CD14-positive monocyte (primary cell): Measurements from ENCODE around the gene RIMBP3B. TPM values are rescaled to one million over a fixed set of nuclear protein-coding genes. Genes with fewer than 3 reads are reported as not detected.
"Not testable (repeated sequence)": the region's sequence is repeated elsewhere in the genome, so short reads cannot be mapped to it uniquely, and the experiment has no call there.

Experiments used
- DNase-seq, 3 donors: peaks; one replicate each; pipeline ENCODE4 v3.0.0-alpha.2; 2011 to 2022
- H2AFZ ChIP-seq: 2 replicates; pipeline ENCODE4 v1.6.0; 2012; ENCODE audit warnings: mild to moderate bottlenecking, low read depth, low read length, inconsistent platforms; ENCODE audit not compliant: insufficient read depth, poor library complexity, severe bottlenecking
- H3K27ac ChIP-seq, 2 donors: 1 replicate in 1 of 2; 2 replicates in 1 of 2; pipeline ENCODE4 v1.5.1; 2012 to 2013; ENCODE audit warnings: low read length in 2 of 2, control low read depth in 1 of 2, inconsistent platforms in 1 of 2, low read depth in 1 of 2, mild to moderate bottlenecking in 1 of 2
- H3K27me3 ChIP-seq, 2 donors: one replicate each; pipeline versions ENCODE4 v1.6.0 to v1.6.1; 2011 to 2013; ENCODE audit warnings: low read length in 2 of 2; ENCODE audit not compliant: control insufficient read depth in 2 of 2, insufficient read depth in 2 of 2
- H3K36me3 ChIP-seq, 2 donors: replicated peaks in 1 of 2; 1 replicate in 1 of 2; 2 replicates in 1 of 2; pipeline versions ENCODE4 v1.5.1 to v1.6.1; 2012 to 2013; ENCODE audit warnings: low read length in 2 of 2, control low read depth in 1 of 2, inconsistent platforms in 1 of 2, mild to moderate bottlenecking in 1 of 2; ENCODE audit not compliant: insufficient read depth in 2 of 2, control insufficient read depth in 1 of 2
- H3K4me1 ChIP-seq, 2 donors: 1 replicate in 1 of 2; 2 replicates in 1 of 2; pipeline versions ENCODE4 v1.5.1 to v1.6.1; 2012 to 2013; ENCODE audit warnings: low read length in 2 of 2, control low read depth in 1 of 2, inconsistent platforms in 1 of 2, mild to moderate bottlenecking in 1 of 2, moderate library complexity in 1 of 2; ENCODE audit not compliant: insufficient read depth in 2 of 2, control insufficient read depth in 1 of 2
- H3K4me2 ChIP-seq: replicated peaks from 2 replicates; pipeline ENCODE3; 2012; ENCODE audit warnings: low read length, moderate library complexity, mild to moderate bottlenecking; ENCODE audit not compliant: poor library complexity, severe bottlenecking; ENCODE audit errors: extremely low read depth
- H3K4me3 ChIP-seq, 3 experiments: fragments of 200-600 bp in 1 of 3; sonication (generic) in 1 of 3; replicated peaks in 1 of 3; 1 replicate in 2 of 3; 2 replicates in 1 of 3; pipeline ENCODE4 v1.5.1; 2011 to 2013; ENCODE audit warnings: low read length in 3 of 3, mild to moderate bottlenecking in 3 of 3, control low read depth in 2 of 3, low read depth in 2 of 3, inconsistent platforms in 1 of 3, moderate library complexity in 1 of 3
- H3K79me2 ChIP-seq: 2 replicates; pipeline ENCODE4 v1.6.0; 2012; ENCODE audit warnings: mild to moderate bottlenecking, control low read depth, inconsistent platforms, low read length, moderate library complexity; ENCODE audit not compliant: insufficient read depth
- H3K9ac ChIP-seq: 2 replicates; pipeline ENCODE4 v1.6.0; 2017; ENCODE audit warnings: low read length, mild to moderate bottlenecking; ENCODE audit not compliant: insufficient read depth, poor library complexity, severe bottlenecking
- H3K9me3 ChIP-seq, 2 donors: replicated peaks in 1 of 2; 1 replicate in 1 of 2; 2 replicates in 1 of 2; pipeline versions ENCODE4 v1.5.1 to v1.6.1; 2012 to 2013; ENCODE audit warnings: low read length in 2 of 2, control low read depth in 1 of 2; ENCODE audit not compliant: control insufficient read depth in 1 of 2, insufficient read depth in 1 of 2
- H4K20me1 ChIP-seq: 2 replicates; pipeline ENCODE4 v1.6.0; 2012; ENCODE audit warnings: mild to moderate bottlenecking, low read length, control low read depth, moderate library complexity; ENCODE audit not compliant: insufficient read depth
- H3K27ac Mint-ChIP-seq, 7 donors: one replicate each; pipeline ENCODE4 v1.8.0; 2020; ENCODE audit warnings: mild to moderate bottlenecking in 7 of 7, mixed read lengths in 7 of 7, moderate library complexity in 6 of 7, inconsistent platforms in 2 of 7
- H3K27me3 Mint-ChIP-seq, 3 donors: one replicate each; pipeline ENCODE4 v1.8.0; 2021 to 2022; ENCODE audit warnings: low read depth in 3 of 3, mild to moderate bottlenecking in 3 of 3, mixed read lengths in 3 of 3, moderate library complexity in 3 of 3, inconsistent platforms in 1 of 3
- H3K36me3 Mint-ChIP-seq, 2 donors: one replicate each; pipeline ENCODE4 v1.8.0; 2020; ENCODE audit warnings: mixed read lengths in 2 of 2, inconsistent platforms in 1 of 2, mild to moderate bottlenecking in 1 of 2
- H3K4me1 Mint-ChIP-seq: one replicate; pipeline ENCODE4 v1.8.0; 2020; ENCODE audit warnings: mild to moderate bottlenecking, mixed read lengths
- H3K4me3 Mint-ChIP-seq, 2 donors: one replicate each; pipeline ENCODE4 v1.8.0; 2020; ENCODE audit warnings: mild to moderate bottlenecking in 2 of 2, mixed read lengths in 2 of 2, moderate library complexity in 1 of 2
- H3K9me3 Mint-ChIP-seq, 7 donors: one replicate each; pipeline ENCODE4 v1.8.0; 2020 to 2022; ENCODE audit warnings: mixed read lengths in 7 of 7, mild to moderate bottlenecking in 6 of 7, moderate library complexity in 6 of 7, inconsistent platforms in 2 of 7
- WGBS: methylation state at CpG from one replicate; pipeline ENCODE4 v1.1.5; 2013; ENCODE audit warnings: missing lambda C conversion rate; ENCODE audit not compliant: insufficient coverage; 5-methylcytosine and 5-hydroxymethylcytosine counted together
- intact Hi-C, 2 donors: fragments of 100-400 bp; cut with micrococcal nuclease; formaldehyde crosslinking; loops; one replicate each; pipeline versions ENCODE4 v1.15.0 to v1.15.1; 2023
- polyA minus RNA-seq: library from RNA; depleted of rRNA, polyadenylated mRNA; stranded (reverse); fragments of >200 nt; gene quantifications from 2 replicates; pipeline ENCODE4 v1.2.3, GENCODE V29; 2012
- polyA plus RNA-seq, 3 donors: library from polyadenylated mRNA; depleted of rRNA in 1 of 3; unstranded in 2 of 3; stranded (reverse) in 1 of 3; fragments of 300-500 nt in 2 of 3; fragments of >200 nt in 1 of 3; fragmentation: Illumina TruSeq in 2 of 3; gene quantifications; 1 replicate in 2 of 3; 2 replicates in 1 of 3; pipeline ENCODE4 v1.2.3, GENCODE V29; 2012 to 2021
- total RNA-seq, 12 experiments: library from RNA in 1 of 12; stranded (reverse) in 1 of 12; fragments of 120-200 nt in 1 of 12; gene quantifications; one replicate each; pipeline ENCODE4 v1.2.4 and lab custom pipeline; 2013 to 2026; ENCODE audit warnings: mixed read lengths in 6 of 12, inconsistent platforms in 1 of 12

RIMBP3B gene
- total RNA-seq (2013): 0.27 TPM
- under 1 TPM in 2 of 3 donors, not detected in 1; 0.09 to 0.17 TPM for polyA plus RNA-seq
- polyA minus RNA-seq: under 0.01 and 0.08 TPM in 2 replicates
- 0 to 0.06 (median 0) reads per million in 11 experiments for total RNA-seq (lab: John Stamatoyannopoulos, UW)

DNA sequence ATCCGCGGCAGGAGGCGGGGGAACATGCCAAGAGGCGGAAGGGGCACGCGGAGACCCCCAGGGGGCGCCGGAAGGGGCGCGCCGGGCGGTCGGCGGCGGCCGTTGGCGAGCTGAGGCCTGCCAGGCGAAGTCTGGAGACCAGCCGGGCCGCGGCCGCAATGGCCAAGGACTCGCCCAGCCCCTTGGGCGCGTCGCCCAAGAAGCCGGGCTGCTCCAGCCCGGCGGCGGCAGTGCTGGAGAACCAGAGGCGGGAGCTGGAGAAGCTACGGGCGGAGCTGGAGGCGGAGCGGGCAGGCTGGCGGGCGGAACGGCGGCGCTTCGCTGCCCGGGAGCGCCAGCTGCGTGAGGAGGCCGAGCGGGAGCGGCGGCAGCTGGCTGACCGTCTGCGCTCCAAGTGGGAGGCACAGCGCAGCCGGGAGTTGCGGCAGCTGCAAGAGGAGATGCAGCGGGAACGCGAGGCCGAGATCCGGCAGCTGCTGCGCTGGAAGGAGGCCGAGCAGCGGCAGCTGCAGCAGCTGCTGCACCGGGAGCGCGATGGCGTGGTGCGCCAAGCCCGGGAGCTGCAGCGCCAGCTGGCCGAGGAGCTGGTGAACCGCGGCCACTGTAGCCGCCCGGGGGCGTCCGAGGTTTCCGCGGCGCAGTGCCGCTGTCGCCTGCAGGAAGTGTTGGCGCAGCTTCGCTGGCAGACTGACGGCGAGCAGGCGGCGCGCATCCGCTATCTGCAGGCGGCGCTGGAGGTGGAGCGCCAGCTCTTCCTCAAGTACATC is at the start of gene RIMBP3B:
TSS of gene RIMBP3B (plus strand) at position 51 of the 767 bp plus-strand sequence. CDS start at position 159, 108 bp downstream.
- H3K9me3 ChIP-seq, H3K36me3 ChIP-seq, H3K27ac Mint-ChIP-seq, H3K4me3 Mint-ChIP-seq, DNase-seq, H3K27me3 Mint-ChIP-seq, H3K4me1 Mint-ChIP-seq, H2AFZ ChIP-seq, H4K20me1 ChIP-seq, H3K27me3 ChIP-seq, intact Hi-C loops, H3K4me2 ChIP-seq, H3K4me1 ChIP-seq, H3K36me3 Mint-ChIP-seq, H3K27ac ChIP-seq, H3K4me3 ChIP-seq, H3K9ac ChIP-seq, H3K79me2 ChIP-seq, H3K9me3 Mint-ChIP-seq: not testable (repeated sequence)
- no CpG with 5 or more reads among the region's 91 CpGs for WGBS

DNA sequence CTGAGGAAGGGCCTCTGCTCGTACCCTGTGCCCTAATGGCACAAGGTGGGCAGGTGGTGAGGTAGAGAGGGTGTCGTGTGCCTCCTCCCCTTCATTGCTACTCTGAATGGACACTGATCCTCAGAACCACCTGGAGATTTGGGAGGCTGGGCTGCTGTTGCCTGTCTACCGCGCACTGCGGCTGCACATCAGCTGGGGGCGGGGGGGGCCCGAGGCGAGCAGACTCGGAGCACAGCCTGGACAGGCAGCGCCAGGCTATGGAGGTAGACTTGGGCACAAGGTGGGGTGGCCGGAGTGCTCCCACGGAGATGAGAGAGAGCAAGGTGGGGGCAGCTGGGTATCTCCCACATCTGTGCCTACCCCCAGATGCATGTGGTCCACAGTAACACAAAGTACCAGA is 26.0 kb upstream of the RIMBP3B start:
- H3K27ac ChIP-seq, H3K4me1 ChIP-seq, DNase-seq, H3K9me3 ChIP-seq, H2AFZ ChIP-seq, H3K36me3 Mint-ChIP-seq, H4K20me1 ChIP-seq, H3K9ac ChIP-seq, intact Hi-C loops, H3K27me3 ChIP-seq, H3K27me3 Mint-ChIP-seq, H3K9me3 Mint-ChIP-seq, H3K4me3 Mint-ChIP-seq, H3K79me2 ChIP-seq, H3K4me1 Mint-ChIP-seq, H3K27ac Mint-ChIP-seq, H3K4me2 ChIP-seq, H3K36me3 ChIP-seq, H3K4me3 ChIP-seq: not testable (repeated sequence)
- WGBS: no CpG with 5 or more reads among the region's 12 CpGs

DNA sequence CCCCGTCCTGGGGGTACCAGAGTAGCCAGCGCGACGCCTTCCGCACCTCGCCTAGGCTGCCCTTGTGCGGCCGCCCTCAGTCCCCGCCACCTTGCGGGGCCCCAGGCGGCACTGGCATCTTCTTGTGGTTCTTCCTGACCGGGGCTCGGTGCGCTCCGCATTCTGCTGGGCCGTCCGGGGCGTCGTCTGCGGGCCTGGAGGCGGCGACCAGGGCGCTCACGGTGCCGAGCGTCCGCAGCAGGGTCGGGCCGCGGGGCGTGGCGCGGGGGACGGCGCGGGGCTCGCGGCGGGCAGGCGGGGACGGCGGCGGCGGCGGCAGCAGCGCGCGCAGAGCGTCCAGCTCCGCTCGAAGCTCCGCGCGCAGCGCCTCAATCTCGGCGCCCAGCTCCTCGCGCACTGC is 23.0 kb upstream of the RIMBP3B start:
- H3K79me2 ChIP-seq, H3K36me3 Mint-ChIP-seq, H3K4me3 Mint-ChIP-seq, H3K4me2 ChIP-seq, H3K4me1 ChIP-seq, H3K27ac ChIP-seq, intact Hi-C loops, H3K4me1 Mint-ChIP-seq, H3K27me3 ChIP-seq, H3K9me3 Mint-ChIP-seq, H3K27ac Mint-ChIP-seq, H3K36me3 ChIP-seq, DNase-seq, H4K20me1 ChIP-seq, H2AFZ ChIP-seq, H3K27me3 Mint-ChIP-seq, H3K9me3 ChIP-seq, H3K4me3 ChIP-seq, H3K9ac ChIP-seq: not testable (repeated sequence)
- WGBS: no CpG with 5 or more reads among the region's 59 CpGs

DNA sequence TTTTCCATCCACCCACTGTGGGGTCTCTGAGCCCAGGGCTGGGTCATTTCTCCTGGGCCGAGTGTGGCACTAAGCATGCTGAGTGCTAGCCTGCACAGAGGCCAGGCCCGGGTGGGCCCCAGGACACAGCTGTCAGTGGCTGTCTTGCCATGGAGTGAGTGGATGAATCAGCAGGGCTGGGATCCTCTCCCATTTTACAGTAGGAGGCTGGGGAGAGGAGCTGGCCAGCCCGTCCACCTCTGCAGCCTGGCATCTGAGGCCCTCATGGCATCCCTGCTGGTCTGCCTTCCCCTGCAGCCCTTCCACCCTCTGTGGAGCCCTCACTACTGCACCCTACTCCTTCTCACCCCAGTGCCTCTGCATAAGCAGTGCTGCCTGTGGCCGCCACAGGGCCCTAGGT is 21.1 kb upstream of the RIMBP3B start:
- H3K4me2 ChIP-seq, DNase-seq, H3K9me3 ChIP-seq, H3K9ac ChIP-seq, H3K9me3 Mint-ChIP-seq, H3K4me1 Mint-ChIP-seq, H3K27me3 ChIP-seq, H3K4me1 ChIP-seq, H3K36me3 Mint-ChIP-seq, H3K79me2 ChIP-seq, H3K4me3 ChIP-seq, intact Hi-C loops, H3K36me3 ChIP-seq, H3K27ac Mint-ChIP-seq, H3K4me3 Mint-ChIP-seq, H3K27me3 Mint-ChIP-seq, H4K20me1 ChIP-seq, H3K27ac ChIP-seq, H2AFZ ChIP-seq: not testable (repeated sequence)
- no CpG with 5 or more reads among the region's 4 CpGs for WGBS
